Measurements from ENCODE around the gene FOXI1. TPM values are rescaled to one million over a fixed set of nuclear protein-coding genes. Genes with fewer than 3 reads are reported as not detected.

Gene FOXI1
- total RNA-seq, 1 donor from 2014 or later = not detected

DNA sequence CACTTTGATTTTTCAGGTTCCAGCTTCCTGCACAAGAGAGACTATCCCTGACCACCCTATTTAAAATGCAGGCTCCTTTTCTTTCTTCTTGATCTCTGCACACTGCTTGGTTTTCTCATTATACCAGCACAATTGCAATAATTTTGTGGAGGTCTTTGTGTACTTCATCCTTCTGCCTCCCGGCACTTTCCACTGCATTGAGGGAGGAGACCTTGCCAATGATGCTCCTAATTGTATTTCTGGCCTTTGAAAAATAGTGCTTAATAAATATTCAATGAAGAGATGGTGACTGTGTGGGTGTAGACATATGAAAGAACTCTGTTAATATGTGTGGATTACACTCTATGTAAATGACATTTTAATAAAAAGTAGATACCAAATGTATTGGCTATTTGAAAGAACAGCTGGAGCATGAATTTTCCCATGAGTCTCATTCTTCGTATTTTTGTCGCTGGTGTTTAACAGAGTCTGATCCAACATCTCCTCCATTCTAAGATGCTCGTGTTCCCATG lies 42.1 kb downstream of the FOXI1 start:
- intact Hi-C loops (cut with DNase I) = no loop called here
- TF ChIP-seq, protein P1, sequence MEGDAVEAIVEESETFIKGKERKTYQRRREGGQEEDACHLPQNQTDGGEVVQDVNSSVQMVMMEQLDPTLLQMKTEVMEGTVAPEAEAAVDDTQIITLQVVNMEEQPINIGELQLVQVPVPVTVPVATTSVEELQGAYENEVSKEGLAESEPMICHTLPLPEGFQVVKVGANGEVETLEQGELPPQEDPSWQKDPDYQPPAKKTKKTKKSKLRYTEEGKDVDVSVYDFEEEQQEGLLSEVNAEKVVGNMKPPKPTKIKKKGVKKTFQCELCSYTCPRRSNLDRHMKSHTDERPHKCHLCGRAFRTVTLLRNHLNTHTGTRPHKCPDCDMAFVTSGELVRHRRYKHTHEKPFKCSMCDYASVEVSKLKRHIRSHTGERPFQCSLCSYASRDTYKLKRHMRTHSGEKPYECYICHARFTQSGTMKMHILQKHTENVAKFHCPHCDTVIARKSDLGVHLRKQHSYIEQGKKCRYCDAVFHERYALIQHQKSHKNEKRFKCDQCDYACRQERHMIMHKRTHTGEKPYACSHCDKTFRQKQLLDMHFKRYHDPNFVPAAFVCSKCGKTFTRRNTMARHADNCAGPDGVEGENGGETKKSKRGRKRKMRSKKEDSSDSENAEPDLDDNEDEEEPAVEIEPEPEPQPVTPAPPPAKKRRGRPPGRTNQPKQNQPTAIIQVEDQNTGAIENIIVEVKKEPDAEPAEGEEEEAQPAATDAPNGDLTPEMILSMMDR (IDR thresholded peaks at IDR 0.05) = no peak
- no peak for TF ChIP-seq POLR2A (IDR thresholded peaks at IDR 0.05)
- no peak for TF ChIP-seq POLR2AphosphoS5 (IDR thresholded peaks at IDR 0.05; ENCODE audit: insufficient read depth in 1 of 2, low read depth in 1 of 2)
- Histone ChIP-seq H3K27ac (no peak overlapping the region), H3K27me3 (no peaks in the 10 kb centered on the region), H3K4me3 (no peak overlapping the region), H3K4me1 (no peaks in the 10 kb centered on the region), H3K36me3 (no peaks in the 10 kb centered on the region), H3K9me3 (no peaks in the 10 kb centered on the region)
- no peak for DNase-seq (ENCODE audit: extremely low spot score in 2 of 2)

DNA sequence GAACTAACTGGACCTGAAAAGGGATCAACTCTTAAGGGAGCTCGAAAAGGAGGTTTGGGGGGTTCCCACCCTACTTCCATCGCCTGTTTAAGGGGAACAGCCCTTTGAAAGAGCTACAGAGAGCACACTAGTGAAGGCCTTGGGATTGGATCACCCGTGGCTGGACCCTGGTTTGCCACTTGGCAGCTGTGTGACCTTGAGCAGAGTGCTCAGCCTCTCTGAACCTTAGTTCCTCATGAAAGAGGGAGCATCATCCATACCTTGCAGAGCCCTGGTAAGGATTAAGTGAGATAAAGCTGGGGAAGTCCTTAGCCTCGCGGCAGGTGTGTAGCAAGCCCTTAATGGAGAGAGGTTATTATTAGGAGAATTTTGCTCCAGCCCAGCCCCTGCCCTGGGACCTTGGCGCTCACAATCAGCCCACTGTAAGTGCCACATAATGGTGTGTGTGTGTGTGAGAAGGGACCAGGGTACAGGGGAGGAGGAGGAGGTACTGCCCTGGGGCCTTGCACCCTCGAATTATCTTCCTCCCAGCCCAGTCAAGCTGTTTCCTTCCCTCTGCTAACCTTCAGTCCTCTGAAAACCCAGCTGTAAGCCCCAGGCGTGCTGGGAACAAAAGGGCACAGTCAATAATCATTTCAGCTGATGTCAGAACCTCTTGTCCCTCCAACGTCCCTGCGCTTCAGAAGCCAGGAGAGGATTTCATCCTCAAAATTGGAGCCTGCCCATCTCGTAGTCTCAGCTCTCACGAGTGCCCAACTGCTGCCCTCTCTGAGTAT lies 42.9 kb downstream of the FOXI1 start:
- Histone ChIP-seq H3K27me3 (no peaks in the 10 kb centered on the region), H3K9me3 (no peaks in the 10 kb centered on the region), H3K27ac (no peak overlapping the region), H3K4me3 (no peak overlapping the region), H3K4me1 (no peaks in the 10 kb centered on the region), H3K36me3 (no peaks in the 10 kb centered on the region)
- TF ChIP-seq, protein P1 (IDR thresholded peaks at IDR 0.05) = no peak
- TF ChIP-seq POLR2A (IDR thresholded peaks at IDR 0.05) (no peak), POLR2AphosphoS5 (IDR thresholded peaks at IDR 0.05; ENCODE audit: insufficient read depth in 1 of 2, low read depth in 1 of 2) (no peak)
- DNase-seq (ENCODE audit: extremely low spot score in 2 of 2) = peak; percentile 62 to 77
- intact Hi-C loops (cut with DNase I) = no loop called here

DNA sequence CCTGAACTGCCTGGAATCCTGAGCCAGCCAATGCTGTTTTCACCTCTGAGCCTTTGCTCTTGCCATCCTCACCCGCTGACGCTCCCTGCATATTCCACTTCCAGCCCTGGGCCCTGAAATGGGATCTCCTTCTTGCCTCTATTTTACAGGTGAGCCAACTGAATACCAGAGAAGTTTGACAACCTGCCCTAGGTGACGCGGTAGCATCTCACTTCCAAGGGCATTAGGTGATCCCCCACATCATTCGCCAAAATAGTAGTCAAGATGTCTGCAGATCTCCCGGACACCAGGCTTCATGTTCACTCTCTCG lies 43.5 kb downstream of the FOXI1 start:
- peak in 1 of 2 donors; percentile 74 for DNase-seq (ENCODE audit: extremely low spot score in 2 of 2)

DNA sequence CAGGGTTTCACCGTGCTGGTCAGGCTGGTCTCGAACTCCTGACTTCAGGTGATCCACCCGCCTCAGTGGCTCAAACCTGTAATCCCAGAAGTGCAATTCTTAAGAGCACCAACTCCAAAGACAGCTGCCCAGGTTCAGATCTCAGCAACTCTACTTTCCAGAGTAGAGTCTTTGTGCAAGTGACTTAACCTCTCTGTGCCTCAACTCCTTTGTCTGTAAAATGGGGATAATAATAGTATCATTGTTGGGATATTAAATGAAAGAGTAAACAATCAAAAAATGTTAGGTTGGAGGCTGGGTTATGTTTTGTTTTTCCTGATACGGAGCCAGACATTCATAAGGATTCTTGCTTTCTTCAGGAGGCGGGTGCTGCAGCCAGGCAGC lies 45.0 kb downstream of the FOXI1 start:
- peak in 1 of 2 donors; percentile 22 for DNase-seq (ENCODE audit: extremely low spot score in 2 of 2)
- H3K36me3 ChIP-seq = no peaks in the 10 kb centered on the region
- no peaks in the 10 kb centered on the region for H3K4me1 ChIP-seq
- H3K4me3 ChIP-seq = no peak overlapping the region
- H3K9me3 ChIP-seq = no peaks in the 10 kb centered on the region
- intact Hi-C loops (cut with DNase I) = no loop called here
- H3K27ac ChIP-seq = no peak overlapping the region
- no peaks in the 10 kb centered on the region for H3K27me3 ChIP-seq
- TF ChIP-seq POLR2AphosphoS5 (IDR thresholded peaks at IDR 0.05; ENCODE audit: insufficient read depth in 1 of 2, low read depth in 1 of 2) (no peak), POLR2A (IDR thresholded peaks at IDR 0.05) (no peak)
- TF ChIP-seq, protein P1 (IDR thresholded peaks at IDR 0.05) = no peak

More for the DNA sequence above, 43.5 kb downstream of the FOXI1 start:
- Histone ChIP-seq H3K27ac (no peak overlapping the region), H3K36me3 (no peaks in the 10 kb centered on the region), H3K27me3 (no peaks in the 10 kb centered on the region), H3K4me1 (no peaks in the 10 kb centered on the region), H3K4me3 (no peak overlapping the region), H3K9me3 (no peaks in the 10 kb centered on the region)
- intact Hi-C loops (cut with DNase I) = no loop called here
- TF ChIP-seq POLR2AphosphoS5 (IDR thresholded peaks at IDR 0.05; ENCODE audit: insufficient read depth in 1 of 2, low read depth in 1 of 2) (no peak), POLR2A (IDR thresholded peaks at IDR 0.05) (no peak)
- TF ChIP-seq, protein P1 (IDR thresholded peaks at IDR 0.05) = no peak

All from vagina (tissue), 2 donors.